ENCODE measurements around the gene PPP1R7. TPM values are rescaled to one million over a fixed set of nuclear protein-coding genes. Genes with fewer than 3 reads are reported as not detected.

PPP1R7 gene
- total RNA-seq, 2 experiments from 2014 or later: 36.4 to 38.2 TPM

GRCh38 chr2:241137276-241138190 lies 12.7 kb upstream of the PPP1R7 start:
- TF ChIP-seq CTCF (IDR thresholded peaks at IDR 0.05): no peak
- Mint-ChIP-seq H3K4me1 (ENCODE audit: low read depth) (no peaks in the 10 kb centered on the region), H3K4me3 (no peak overlapping the region), H3K27me3 (no peaks in the 10 kb centered on the region), H3K36me3 (ENCODE audit: low read depth) (peaks cover 72% of the 10 kb centered on the region), H3K9me3 (no peaks in the 10 kb centered on the region), H3K27ac (no peak overlapping the region)
- H3K27me3 ChIP-seq (ENCODE audit: control insufficient read depth in 1 of 2, insufficient read depth in 2 of 2, low read length in 2 of 2): no peaks in the 10 kb centered on the region
- no peak for ATAC-seq (ENCODE audit: poor library complexity)
- no peak overlapping the region for H3K27ac ChIP-seq (ENCODE audit: low read depth in 1 of 2, low read length in 2 of 2)
- no peaks in the 10 kb centered on the region for H3K4me1 ChIP-seq (ENCODE audit: insufficient read depth, low read length)
- H3K4me3 ChIP-seq (ENCODE audit: low read length): no peak overlapping the region
- DNase-seq: no peak
- peaks cover 69% of the 10 kb centered on the region for H3K36me3 ChIP-seq (ENCODE audit: insufficient read depth, low read length)
- POLR2A ChIA-PET: interaction anchor here (0.5 to 1.5 kb wide), 2 partner anchors 29 to 181 kb away, joined by 3 read pairs; no protein-coding TSS in a partner anchor
- CTCF ChIA-PET: no interaction called here
- intact Hi-C loops (cut with DNase I, micrococcal nuclease): no loop called here
- H3K9me3 ChIP-seq (ENCODE audit: control insufficient read depth in 1 of 2, insufficient read depth in 1 of 2, low read length in 2 of 2): no peaks in the 10 kb centered on the region

- H3K27ac ChIP-seq (ENCODE audit: low read depth in 1 of 2, low read length in 2 of 2): no peak overlapping the region
- TF ChIP-seq CTCF (IDR thresholded peaks at IDR 0.05): no peak
- ChIA-PET CTCF (no interaction called here), POLR2A (no interaction called here)
- intact Hi-C loops (cut with DNase I, micrococcal nuclease): no loop called here
- no peak for DNase-seq
- no peaks in the 10 kb centered on the region for H3K27me3 Mint-ChIP-seq
- H3K27ac Mint-ChIP-seq: no peak overlapping the region
- H3K9me3 Mint-ChIP-seq: no peaks in the 10 kb centered on the region
- no peaks in the 10 kb centered on the region for H3K4me1 Mint-ChIP-seq (ENCODE audit: low read depth)
- H3K4me3 Mint-ChIP-seq: no peak overlapping the region
- peaks cover 67% of the 10 kb centered on the region for H3K36me3 ChIP-seq (ENCODE audit: insufficient read depth, low read length)
- no peak overlapping the region for H3K4me3 ChIP-seq (ENCODE audit: low read length)
- no peaks in the 10 kb centered on the region for H3K4me1 ChIP-seq (ENCODE audit: insufficient read depth, low read length)
- no peaks in the 10 kb centered on the region for H3K9me3 ChIP-seq (ENCODE audit: control insufficient read depth in 1 of 2, insufficient read depth in 1 of 2, low read length in 2 of 2)
- no peaks in the 10 kb centered on the region for H3K27me3 ChIP-seq (ENCODE audit: control insufficient read depth in 1 of 2, insufficient read depth in 2 of 2, low read length in 2 of 2)
- H3K36me3 Mint-ChIP-seq (ENCODE audit: low read depth): peaks cover 63% of the 10 kb centered on the region
- no peak for ATAC-seq (ENCODE audit: poor library complexity)
Measured at GRCh38 chr2:241138471-241138870, 11.8 kb upstream of the PPP1R7 start.

GRCh38 chr2:241139531-241140444 lies 10.5 kb upstream of the PPP1R7 start:
- Histone ChIP-seq H3K27me3 (ENCODE audit: control insufficient read depth in 1 of 2, insufficient read depth in 2 of 2, low read length in 2 of 2) (no peaks in the 10 kb centered on the region), H3K4me1 (ENCODE audit: insufficient read depth, low read length) (no peaks in the 10 kb centered on the region), H3K9me3 (ENCODE audit: control insufficient read depth in 1 of 2, insufficient read depth in 1 of 2, low read length in 2 of 2) (no peaks in the 10 kb centered on the region), H3K27ac (ENCODE audit: low read depth in 1 of 2, low read length in 2 of 2) (no peak overlapping the region), H3K36me3 (ENCODE audit: insufficient read depth, low read length) (peaks cover 62% of the 10 kb centered on the region), H3K4me3 (ENCODE audit: low read length) (no peak overlapping the region)
- POLR2A ChIA-PET: no interaction called here
- Mint-ChIP-seq H3K36me3 (ENCODE audit: low read depth) (peaks cover 58% of the 10 kb centered on the region), H3K4me1 (ENCODE audit: low read depth) (no peaks in the 10 kb centered on the region), H3K4me3 (no peak overlapping the region), H3K27ac (no peak overlapping the region), H3K27me3 (no peaks in the 10 kb centered on the region), H3K9me3 (no peaks in the 10 kb centered on the region)
- ATAC-seq (ENCODE audit: poor library complexity): no peak
- no peak for TF ChIP-seq CTCF (IDR thresholded peaks at IDR 0.05)
- DNase-seq: no peak
- CTCF ChIA-PET: no interaction called here
- intact Hi-C loops (cut with DNase I, micrococcal nuclease): no loop called here

All from CD4-positive, alpha-beta T cell (primary cell).